Activated naive CD8-positive, alpha-beta T cell treated with anti-CD3 and anti-CD28 coated beads, Interleukin-2, amount 10 ng/mL, durations not matched to agents 7 days and 5 days (primary cell): ENCODE results near the gene MTMR3. TPM values are rescaled to one million over a fixed set of nuclear protein-coding genes. Genes with fewer than 3 reads are reported as not detected.

Experiments
- microRNA-seq: library from miRNA; unstranded; fragments of <30 nt; microRNA quantifications from one replicate; pipeline ENCODE4 v1.2.0, GENCODE V29; 2022
- total RNA-seq, 2 experiments: library from RNA; stranded (reverse); gene quantifications; one replicate each; pipeline ENCODE4 v1.2.3, GENCODE V29; 2021

Gene MTMR3
- total RNA-seq, 2 experiments from 2014 or later, result 33.9 to 40.8 TPM

Small RNA genes lying within 50 kb of the gene (microRNA-seq; reads per million reads assigned to microRNA genes)
- gene MIR6818, result not detected

Other genes starting within 250 kb of the MTMR3 start
- under 1 TPM in 1 of 2 experiments, not detected in 1; 0.09 TPM for gene CABP7, start 163.2 kb upstream of the MTMR3 start, total RNA-seq
- 10 to 100 TPM; 19.4 to 20.6 TPM for gene ZMAT5, start 116.2 kb upstream of the MTMR3 start, total RNA-seq
- gene UQCR10, start 115.8 kb upstream of the MTMR3 start, total RNA-seq, result 10 to 100 TPM; 83.6 to 84.2 TPM
- 10 to 100 TPM; 88.6 to 91.5 TPM for gene ASCC2, start 44.9 kb upstream of the MTMR3 start, total RNA-seq
- gene HORMAD2, start 197.3 kb downstream of the MTMR3 start, total RNA-seq, result under 1 TPM in 1 of 2 experiments, not detected in 1; 0.14 TPM